GM21723 (cell line): Measurements from ENCODE around the gene TMEM220.

Source experiments
- ATAC-seq: cut with Tn5 transposase; IDR thresholded peaks from one replicate; pipeline ENCODE4 v1.9.1; 2021; ENCODE audit warnings: mild to moderate bottlenecking, moderate library complexity; ENCODE audit not compliant: unreplicated experiment

TMEM220 gene

GRCh38 chr17:10673312-10673711, 56.5 kb downstream of the TMEM220 start:
- ATAC-seq, result no peak

- ATAC-seq, result no peak
Observed at GRCh38 chr17:10668775-10669174, 61.0 kb downstream of the TMEM220 start.

GRCh38 chr17:10666906-10667305, 62.9 kb downstream of the TMEM220 start:
- ATAC-seq, result no peak

GRCh38 chr17:10664571-10664970, 65.3 kb downstream of the TMEM220 start:
- ATAC-seq, result no peak
